Left ventricle myocardium inferior (tissue), 1 donor: ENCODE results near the gene PDE9A. TPM values are rescaled to one million over a fixed set of nuclear protein-coding genes. Genes with fewer than 3 reads are reported as not detected.
"Not testable (repeated sequence)": the region's sequence is repeated elsewhere in the genome, so short reads cannot be mapped to it uniquely, and the experiment has no call there.

ENCODE experiments used
- DNase-seq: peaks from one replicate; pipeline ENCODE4 v3.0.0-alpha.2; 2020
- H3K27ac ChIP-seq: fragments of 200-600 bp; replicated peaks from 2 replicates; pipeline ENCODE4 v1.8.0; 2021
- H3K27me3 ChIP-seq: fragments of 200-600 bp; 2 replicates; pipeline ENCODE4 v1.8.0; 2021; ENCODE audit warnings: low read depth
- H3K36me3 ChIP-seq: fragments of 200-600 bp; 2 replicates; pipeline ENCODE4 v1.8.0; 2021
- H3K4me1 ChIP-seq: fragments of 200-600 bp; 2 replicates; pipeline ENCODE4 v1.8.0; 2021
- H3K4me3 ChIP-seq: fragments of 200-600 bp; 2 replicates; pipeline ENCODE4 v1.8.0; 2021; ENCODE audit warnings: mild to moderate bottlenecking, moderate library complexity
- H3K9me3 ChIP-seq: fragments of 200-600 bp; replicated peaks from 2 replicates; pipeline ENCODE4 v1.8.0; 2021
- intact Hi-C: fragments of 100-400 bp; cut with micrococcal nuclease; formaldehyde crosslinking; loops from one replicate; pipeline ENCODE4 v1.11.0; 2022
- total RNA-seq: library from RNA; stranded (reverse); fragmentation: NEBNext Ultra II Directional; extraction: Animal tissue kit (Norgen Biotek cat#: 25700); gene quantifications from one replicate; pipeline ENCODE4 v1.2.1, GENCODE V29; 2021
- TF ChIP-seq, protein P1 (sequence below): fragments of 200-600 bp; IDR thresholded peaks from 2 replicates; pipeline ENCODE4 v1.8.0; 2021; ENCODE audit warnings: antibody characterized with exemption, mild to moderate bottlenecking, borderline replicate concordance
- donor health status: DM: no; HTN: yes; CAD: no; lungs with severe emphysema.

PDE9A gene
- total RNA-seq, 1 donor from 2014 or later = 3.2 TPM

DNA sequence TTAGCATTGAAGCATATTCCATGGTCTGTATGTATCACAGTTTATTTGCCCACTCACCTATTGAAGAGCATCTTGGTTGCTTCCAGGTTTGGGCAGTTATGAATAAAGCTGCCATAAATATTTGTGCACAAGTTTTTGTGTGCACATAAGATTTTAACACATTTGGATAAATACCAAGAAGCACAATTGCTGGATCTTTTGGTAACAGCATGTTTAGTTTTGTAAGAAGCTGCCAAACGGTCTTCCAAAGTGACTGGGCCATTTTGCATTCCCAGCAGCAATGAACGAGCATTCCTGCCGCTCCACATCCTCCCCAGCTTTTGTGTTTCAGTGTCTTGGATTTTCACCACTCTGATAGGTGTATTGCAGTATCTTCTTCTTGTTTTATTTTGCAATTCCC lies 62.7 kb downstream of the PDE9A start:
- Histone ChIP-seq H3K27ac (no peak overlapping the region), H3K27me3 (no peaks in the 10 kb centered on the region), H3K9me3 (no peaks in the 10 kb centered on the region), H3K4me1 (peaks cover 6% of the 10 kb centered on the region), H3K36me3 (peaks cover 3% of the 10 kb centered on the region), H3K4me3 (no peak overlapping the region)
- intact Hi-C loops = no loop called here
- TF ChIP-seq, protein P1, sequence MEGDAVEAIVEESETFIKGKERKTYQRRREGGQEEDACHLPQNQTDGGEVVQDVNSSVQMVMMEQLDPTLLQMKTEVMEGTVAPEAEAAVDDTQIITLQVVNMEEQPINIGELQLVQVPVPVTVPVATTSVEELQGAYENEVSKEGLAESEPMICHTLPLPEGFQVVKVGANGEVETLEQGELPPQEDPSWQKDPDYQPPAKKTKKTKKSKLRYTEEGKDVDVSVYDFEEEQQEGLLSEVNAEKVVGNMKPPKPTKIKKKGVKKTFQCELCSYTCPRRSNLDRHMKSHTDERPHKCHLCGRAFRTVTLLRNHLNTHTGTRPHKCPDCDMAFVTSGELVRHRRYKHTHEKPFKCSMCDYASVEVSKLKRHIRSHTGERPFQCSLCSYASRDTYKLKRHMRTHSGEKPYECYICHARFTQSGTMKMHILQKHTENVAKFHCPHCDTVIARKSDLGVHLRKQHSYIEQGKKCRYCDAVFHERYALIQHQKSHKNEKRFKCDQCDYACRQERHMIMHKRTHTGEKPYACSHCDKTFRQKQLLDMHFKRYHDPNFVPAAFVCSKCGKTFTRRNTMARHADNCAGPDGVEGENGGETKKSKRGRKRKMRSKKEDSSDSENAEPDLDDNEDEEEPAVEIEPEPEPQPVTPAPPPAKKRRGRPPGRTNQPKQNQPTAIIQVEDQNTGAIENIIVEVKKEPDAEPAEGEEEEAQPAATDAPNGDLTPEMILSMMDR = no peak
- no peak for DNase-seq

- Histone ChIP-seq H3K4me1 (peaks cover 45% of the 10 kb centered on the region), H3K27ac (peak overlapping the region; percentile 84)
- H3K27me3 ChIP-seq, H3K4me3 ChIP-seq, H3K9me3 ChIP-seq, DNase-seq, H3K36me3 ChIP-seq: not testable (repeated sequence)
- intact Hi-C loops = loop anchor here (10.0 kb wide), 1 partner anchor 84 kb away; no protein-coding TSS in a partner anchor
These were observed 67.1 kb downstream of the PDE9A start for GRCh38 chr21:42720484-42720883.

GRCh38 chr21:42721341-42721824 lies 68.0 kb downstream of the PDE9A start:
- peak overlapping the region; percentile 84 for H3K27ac ChIP-seq
- no peak for DNase-seq
- peak overlapping the region; percentile 34 for H3K4me3 ChIP-seq
- H3K4me1 ChIP-seq = peaks cover 45% of the 10 kb centered on the region
- TF ChIP-seq, protein P1 = no peak
- no peaks in the 10 kb centered on the region for H3K27me3 ChIP-seq
- no peaks in the 10 kb centered on the region for H3K9me3 ChIP-seq
- intact Hi-C loops = loop anchor here (10.0 kb wide), 1 partner anchor 83 kb away; no protein-coding TSS in a partner anchor
- H3K36me3 ChIP-seq = no peaks in the 10 kb centered on the region

GRCh38 chr21:42722153-42722552 lies 68.7 kb downstream of the PDE9A start:
- TF ChIP-seq, protein P1 = no peak
- Histone ChIP-seq H3K9me3 (no peaks in the 10 kb centered on the region), H3K36me3 (no peaks in the 10 kb centered on the region), H3K4me1 (peaks cover 45% of the 10 kb centered on the region), H3K27ac (peak overlapping the region; percentile 84), H3K27me3 (no peaks in the 10 kb centered on the region), H3K4me3 (no peak overlapping the region)
- no peak for DNase-seq
- intact Hi-C loops = loop anchor here (10.0 kb wide), 1 partner anchor 83 kb away; no protein-coding TSS in a partner anchor

DNA sequence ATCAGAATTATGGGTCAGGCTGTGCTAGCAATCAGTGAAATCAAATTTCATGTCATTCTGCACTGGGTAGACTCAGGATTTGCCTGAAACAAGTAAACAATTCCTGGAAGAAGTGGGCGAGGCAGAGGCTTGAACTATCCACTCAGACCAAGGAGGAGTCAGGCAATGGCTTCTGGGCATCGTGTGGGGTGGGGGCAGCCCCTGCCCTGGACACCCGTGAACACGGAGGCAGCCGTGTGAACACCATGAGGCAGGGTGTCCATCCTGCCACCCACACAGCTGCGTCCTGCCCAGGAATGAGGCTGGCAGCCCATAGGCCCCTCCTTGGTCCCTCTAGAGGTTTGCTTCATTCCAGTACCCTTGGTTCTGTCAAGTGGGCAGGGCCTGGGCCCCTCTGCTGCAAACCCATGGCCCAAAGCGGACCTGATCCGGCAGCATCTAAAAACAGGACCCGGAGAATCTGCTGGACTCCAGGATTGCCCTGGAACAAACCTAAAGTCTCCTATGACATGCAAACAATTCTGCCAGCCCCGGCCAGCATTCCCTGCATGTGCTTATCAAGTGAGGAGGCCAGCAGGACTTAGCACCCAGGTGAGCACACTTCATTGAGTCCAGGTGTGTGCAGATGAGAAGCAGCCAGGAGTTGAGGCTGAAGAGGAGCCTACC lies 69.5 kb downstream of the PDE9A start:
- Histone ChIP-seq H3K27me3 (no peaks in the 10 kb centered on the region), H3K27ac (peak overlapping the region; percentile 84), H3K4me3 (no peak overlapping the region), H3K4me1 (peaks cover 45% of the 10 kb centered on the region), H3K36me3 (no peaks in the 10 kb centered on the region), H3K9me3 (no peaks in the 10 kb centered on the region)
- TF ChIP-seq, protein P1 = no peak
- intact Hi-C loops = loop anchor here (10.0 kb wide), 1 partner anchor 82 kb away; no protein-coding TSS in a partner anchor
- DNase-seq = no peak
